ENCODE measurements around the gene DEFB132.

Gene DEFB132

DNA sequence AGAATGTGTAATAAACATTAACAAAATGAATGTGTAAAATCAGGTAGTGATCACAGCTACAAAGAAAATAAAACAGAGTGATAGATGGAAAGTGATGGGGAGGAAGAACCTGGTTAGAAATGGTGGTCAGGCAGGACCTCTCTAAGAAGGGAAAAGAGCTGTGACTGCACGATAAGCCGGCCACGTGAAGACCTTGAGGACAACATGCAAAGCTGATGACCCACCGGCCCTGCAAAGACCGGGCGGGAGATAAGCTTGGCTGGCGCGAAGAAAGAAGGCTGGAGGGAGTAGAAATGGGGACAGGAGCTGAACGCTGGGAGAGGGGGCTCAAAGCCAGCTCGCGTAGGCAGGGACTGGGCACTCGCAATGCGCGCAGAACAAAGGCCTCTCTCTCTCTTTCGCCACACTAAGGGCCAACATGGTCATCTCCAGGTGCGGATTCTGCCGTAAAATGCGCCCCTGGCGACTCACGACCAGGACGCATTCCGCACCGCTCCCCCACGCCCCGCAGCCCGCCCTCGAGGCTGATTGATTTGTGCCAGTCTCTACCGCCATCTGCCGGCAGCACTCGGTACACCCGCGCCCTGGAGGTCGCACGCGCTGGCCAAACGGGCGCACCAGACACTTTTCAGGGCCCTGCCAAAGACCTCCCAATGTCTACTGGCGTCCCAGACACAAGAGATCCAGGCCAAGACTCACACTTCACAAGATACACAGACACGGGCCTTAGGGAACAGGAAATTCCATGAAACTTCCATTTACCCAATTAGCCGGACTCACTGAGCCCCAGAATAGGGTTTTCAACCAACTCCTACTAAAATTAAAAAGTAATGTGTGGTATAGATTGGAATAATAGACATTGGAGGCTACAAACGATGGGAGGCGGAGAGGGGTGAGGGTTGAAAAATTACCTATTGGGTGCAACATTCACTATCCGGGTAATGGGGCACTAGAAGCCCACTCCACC lies 9.4 kb downstream of the DEFB132 start:
- DNase-seq: peak; percentile 66 to 88 (median 84)

DNA sequence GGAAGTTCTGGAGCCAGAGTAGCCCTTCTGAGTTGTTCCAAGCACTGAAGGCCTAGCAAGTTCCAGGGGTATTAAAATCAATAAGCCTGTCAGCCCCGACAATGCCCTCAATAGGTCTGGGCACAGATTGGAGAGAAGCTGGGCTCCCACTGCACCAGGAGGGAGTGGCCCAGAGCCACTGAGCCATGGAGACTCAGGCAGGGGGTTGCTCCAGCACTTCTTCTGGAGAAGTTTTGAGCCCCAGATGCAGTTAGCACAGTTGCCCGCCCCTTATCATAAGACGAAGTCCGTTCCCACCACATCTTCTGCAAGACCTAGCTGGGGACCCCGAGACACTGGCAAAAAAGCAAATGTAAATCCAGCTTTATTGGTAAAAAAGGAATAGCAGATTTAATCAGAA lies 13.0 kb downstream of the DEFB132 start:
- no peak for DNase-seq

DNA sequence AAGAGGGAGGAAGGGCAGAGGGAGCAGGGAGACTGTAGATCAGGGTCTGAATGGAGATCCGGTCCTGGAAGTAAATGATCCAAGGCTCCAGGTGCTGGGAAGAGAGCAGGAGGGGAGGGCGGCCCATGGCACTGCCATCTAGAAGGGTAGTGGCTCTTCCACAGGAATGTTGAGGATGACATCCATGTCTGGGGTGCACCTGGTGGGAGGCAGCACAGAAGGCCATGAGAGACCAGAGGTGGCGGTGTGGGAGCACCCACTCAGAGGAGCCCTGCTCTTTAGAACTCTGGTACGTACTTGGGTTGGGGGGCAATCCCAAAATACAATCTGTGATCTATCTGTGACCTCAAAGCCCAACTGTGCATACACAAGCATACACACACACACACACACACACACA lies 13.5 kb downstream of the DEFB132 start:
- no peak for DNase-seq

DNA sequence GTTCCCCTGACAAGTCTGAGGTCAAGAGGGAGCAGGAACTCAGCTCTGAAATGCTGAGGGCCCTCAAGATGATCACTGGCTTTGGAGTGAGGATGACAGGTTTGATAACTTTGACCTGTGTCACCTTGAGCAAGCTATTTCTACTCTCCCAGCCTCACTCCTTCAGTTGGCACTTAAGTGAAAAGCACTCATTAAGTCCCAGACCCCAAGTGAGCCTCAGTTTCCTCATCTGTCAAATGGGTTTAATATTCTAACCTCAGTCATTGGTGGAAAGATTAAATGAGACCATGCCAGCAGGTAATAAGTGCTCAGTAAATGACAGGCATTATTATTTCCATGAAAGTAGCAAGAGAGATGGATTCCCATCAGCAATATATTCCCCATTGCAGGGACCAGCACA lies 14.0 kb downstream of the DEFB132 start:
- DNase-seq: no peak

DNA sequence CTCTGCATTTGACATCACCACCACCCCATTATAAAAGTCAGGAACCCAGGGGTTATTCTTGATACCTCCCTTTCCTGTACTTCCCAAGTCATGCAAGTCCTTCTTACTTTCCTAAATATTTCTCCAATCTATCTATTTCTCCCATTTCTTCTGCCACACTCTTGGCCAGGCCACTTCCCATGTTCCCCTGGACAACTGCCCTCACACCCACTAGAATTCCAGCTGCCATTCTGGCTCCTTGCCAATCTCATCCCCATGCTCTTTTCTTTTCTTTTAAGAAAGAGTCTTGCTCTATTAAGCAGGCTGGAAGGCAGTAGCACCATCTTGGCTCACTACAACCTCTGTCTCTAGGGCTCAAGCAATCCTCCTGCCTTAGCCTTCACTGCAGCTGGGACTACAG lies 15.2 kb downstream of the DEFB132 start:
- DNase-seq: no peak

DNA sequence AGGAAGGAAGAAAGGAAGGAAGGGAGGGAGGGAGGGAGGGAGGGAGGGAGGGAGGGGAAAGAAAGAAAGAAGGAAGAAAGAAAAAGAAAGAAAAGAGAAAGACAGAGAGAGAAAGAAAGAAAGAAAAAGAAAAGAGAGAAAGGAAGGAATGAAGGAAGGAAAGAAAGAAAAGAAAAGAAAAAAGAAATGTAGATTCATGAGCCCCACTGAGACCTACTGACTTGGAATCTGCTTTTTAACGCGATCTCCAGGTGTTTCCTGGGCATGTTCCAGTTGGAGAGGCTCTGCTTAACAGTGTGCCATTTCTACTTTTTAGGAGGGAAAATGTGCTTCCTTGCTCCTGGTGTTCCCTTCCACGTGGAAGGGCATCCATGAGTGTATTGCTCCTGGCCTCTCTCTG lies 16.4 kb downstream of the DEFB132 start:
- DNase-seq: no peak

DNA sequence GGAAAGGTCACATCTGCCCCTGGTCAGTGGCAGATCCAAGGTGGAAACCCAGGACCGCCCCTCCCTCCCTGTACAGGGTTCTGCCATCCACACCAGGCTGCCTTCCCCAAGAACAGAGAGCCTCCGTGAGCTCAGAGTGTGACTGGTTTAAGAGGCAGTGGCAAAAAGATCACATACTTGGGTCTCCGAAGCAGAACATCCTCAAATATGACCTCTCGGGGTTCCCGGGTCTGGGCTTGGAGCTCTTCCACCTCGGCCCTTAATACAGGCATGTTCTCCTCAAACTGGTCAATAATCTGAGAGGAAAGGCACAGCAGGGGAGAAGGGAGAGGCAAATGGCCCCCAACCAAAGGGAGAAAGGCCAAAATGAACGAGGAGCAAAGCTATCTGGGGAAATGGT lies 18.3 kb downstream of the DEFB132 start:
- DNase-seq: no peak

DNA sequence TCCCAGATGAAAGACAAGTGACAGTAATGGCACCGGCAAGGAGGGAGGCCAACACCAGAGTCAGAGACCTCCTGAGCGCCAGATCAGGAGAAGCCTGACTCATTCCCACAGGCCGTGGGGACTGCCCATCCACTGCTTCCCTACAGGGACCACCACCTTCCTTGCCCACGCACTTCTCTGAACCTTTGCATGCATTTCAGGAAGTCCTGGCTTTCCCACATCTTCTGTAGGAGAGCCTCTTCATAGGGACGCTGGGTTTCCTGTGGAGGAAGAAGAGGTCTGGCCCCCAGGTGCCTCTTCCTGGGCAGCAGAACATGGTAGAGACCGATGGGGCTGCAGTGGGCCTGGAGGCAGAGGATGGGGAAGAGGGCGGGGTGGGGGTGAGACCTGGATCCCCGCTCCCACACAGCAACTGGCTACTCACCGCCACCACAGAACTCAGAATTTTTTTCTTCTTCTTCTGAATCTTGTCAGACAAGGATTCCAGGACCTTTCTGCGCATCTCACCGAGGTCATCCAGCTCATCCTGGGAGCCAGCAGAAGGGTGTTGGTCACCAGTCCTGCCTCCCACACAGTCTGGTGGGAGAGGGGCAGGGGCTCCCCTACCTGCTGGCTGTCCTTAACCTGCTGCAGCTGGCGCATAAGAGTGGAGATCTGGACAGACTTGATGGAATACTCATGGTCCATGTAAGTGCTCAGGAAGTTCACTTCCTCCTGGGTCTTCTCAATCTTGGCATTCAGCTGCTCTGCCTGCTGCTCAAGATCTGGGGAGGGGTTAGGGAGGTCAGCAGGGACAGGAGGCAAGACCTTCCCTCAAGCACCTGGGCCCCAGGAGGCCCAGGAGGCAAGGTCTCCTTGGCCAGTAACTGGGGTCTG lies 19.3 kb downstream of the DEFB132 start:
- no peak for DNase-seq

DNA sequence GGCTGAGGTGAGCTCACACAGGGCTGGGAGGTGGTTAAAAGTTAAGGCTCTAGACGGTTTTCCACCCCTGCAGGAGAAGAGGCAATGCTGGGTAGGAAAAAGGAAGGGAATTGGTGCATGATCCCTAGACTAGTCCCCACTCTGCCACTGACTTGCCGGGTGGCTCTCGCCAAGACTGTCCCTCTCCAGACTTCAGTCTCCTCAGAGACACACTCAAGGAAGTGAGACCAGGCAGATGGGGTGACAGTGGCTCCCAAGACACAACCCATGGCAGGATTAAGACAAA lies 19.9 kb downstream of the DEFB132 start:
- DNase-seq: no peak

DNA sequence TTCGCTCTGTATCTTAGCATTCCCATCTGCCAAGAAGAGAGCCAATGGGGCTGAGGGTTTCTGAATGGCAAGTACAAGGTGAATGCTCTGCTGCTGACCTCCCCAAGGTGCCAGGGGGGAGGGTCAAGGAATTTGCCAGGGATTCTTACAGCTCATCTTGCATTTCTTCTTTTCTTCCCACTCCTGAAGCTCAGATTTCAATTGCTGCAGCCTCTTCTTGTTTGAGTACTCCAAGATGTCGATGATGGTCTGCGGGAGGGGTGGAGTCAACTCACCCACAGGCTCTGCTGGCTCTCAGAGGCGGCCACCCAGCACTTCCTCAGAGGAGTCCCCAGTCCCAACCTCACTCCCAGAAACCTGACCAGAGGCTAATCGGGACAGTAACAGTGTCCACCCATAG lies 20.7 kb downstream of the DEFB132 start:
- DNase-seq: no peak

DNA sequence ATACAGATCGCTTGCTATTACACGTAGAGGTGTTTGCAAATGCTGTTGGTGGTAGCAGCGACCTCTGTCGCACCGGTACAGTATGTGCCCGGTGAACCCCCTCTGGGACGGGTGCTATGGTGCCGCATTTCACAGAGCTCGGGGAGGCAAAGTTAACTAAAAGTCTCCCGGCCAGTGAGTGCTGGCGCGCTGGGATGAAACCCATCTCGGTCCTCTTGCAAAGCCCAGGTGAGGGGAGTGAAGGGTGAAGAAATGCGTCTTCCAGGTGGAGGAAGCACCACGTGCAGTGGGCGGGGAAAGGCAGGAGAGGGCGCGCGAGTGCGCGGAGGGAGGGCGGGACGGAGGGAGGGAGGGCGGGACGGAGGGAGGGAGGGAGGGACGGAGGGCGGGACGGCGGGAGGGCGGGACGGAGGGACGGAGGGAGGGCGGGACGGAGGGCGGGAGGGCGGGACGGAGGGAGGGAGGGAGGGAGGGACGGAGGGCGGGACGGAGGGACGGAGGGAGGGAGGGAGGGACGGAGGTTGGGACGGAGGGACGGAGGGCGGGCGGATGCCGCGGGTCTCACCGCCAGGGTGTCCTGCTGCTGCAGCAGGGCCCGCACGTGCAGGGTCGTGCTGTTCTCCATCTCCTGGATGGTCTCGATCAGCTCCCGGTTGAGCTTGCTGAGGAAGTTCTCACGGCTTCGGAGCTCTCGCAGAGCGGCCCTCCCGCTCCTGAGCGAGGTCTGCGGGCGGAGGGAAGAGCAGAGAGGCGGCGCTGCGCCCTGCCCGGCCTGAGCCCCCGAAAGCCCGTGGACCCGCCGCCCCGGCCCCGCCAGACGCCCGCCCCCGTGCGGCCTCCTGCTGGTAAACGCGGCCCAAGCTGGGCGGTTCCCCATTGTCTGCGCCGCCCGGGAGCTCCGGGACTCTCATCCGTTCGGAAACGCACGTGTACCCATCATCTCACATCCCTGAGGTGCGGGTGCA lies 21.4 kb downstream of the DEFB132 start:
- no peak for DNase-seq

DNA sequence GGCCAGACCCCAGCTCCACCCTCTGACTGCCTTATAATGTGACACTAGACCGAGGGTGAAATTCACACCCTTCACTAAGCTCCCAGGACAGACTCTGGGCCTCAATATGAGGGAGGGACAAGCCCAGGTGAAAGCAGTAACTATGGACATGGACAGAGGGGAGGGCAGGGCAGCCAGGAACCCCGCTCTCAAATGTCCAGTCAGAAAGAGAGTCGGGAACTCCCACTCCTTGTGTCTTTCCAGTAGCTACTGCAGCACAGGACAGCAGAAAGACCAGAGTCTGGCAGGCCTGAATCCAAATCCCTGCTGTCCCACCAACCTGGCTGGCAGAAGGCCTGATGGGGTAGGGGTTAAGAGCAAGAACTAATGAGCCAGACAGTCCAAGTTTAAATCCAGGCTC lies 26.6 kb downstream of the DEFB132 start:
- DNase-seq: no peak

DNA sequence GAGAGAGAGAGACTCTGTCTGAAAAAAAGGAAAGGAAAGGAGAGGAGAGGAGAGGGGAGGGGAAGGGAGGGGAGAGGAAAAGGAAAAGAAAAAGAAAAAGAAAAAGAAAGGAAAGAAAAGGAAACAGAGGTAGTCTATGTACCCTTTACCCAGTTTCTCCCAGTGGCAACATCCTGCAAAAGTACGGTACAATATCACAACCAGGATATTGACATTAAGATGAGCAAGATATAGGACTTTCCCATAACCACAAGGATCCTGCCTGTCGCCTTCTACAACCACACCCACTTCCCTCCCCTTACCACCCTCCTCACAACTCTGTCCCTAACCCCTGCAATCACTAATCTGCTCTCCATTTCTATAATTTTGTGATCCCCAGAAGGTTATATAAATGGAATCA lies 29.0 kb downstream of the DEFB132 start:
- no peak for DNase-seq

DNA sequence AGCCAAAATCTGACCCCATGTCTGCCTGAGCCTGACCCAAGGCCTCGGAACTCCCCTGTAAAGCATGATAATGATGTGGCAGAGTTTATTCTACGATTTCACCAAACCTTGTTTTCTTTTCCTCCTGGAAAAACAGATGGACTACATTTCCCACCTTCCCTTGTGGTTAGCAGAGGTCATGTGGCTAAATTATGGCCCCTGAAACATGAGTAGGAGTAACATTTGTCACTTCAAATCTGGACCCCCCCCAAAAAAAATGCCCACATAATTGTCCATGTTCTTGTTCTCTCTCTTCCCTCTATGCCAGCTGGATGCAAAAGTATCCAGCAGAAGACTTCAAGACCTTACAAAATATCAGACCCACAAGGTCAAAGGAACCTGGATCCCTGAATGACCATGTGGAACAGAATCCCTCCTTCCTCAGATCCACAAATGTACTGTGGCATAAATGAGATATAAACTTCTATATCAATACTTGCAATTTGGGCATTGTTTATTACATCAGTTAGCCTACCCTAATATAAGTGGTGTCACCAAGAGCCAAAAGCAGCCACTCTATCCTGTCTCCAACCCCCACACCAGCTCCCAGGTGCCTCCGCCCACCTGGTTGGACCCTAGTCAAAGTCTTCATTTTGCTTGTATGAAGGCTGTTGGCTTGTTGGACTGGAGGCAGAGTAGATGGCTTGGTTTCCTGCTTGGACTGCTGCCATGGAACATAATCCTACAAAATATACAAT lies 31.6 kb downstream of the DEFB132 start:
- no peak for DNase-seq

DNA sequence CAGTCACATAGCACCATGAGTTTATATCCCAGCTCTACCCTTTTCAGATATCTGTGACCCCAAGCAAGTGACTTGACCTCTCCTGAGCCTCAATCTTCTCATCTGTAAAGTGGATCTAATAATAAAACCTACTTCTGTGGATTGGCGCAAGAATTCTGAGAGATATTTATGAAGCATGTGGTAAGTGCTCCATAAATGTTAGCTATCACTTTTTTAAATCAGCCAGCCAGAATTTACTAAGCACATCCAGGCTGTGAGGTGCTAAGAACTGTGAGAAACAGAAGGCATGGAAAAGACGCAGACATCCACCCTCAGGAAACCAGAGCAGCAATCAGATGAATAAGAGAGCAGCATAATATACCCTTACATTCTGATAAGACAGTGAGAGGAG lies 32.2 kb downstream of the DEFB132 start:
- no peak for DNase-seq

DNA sequence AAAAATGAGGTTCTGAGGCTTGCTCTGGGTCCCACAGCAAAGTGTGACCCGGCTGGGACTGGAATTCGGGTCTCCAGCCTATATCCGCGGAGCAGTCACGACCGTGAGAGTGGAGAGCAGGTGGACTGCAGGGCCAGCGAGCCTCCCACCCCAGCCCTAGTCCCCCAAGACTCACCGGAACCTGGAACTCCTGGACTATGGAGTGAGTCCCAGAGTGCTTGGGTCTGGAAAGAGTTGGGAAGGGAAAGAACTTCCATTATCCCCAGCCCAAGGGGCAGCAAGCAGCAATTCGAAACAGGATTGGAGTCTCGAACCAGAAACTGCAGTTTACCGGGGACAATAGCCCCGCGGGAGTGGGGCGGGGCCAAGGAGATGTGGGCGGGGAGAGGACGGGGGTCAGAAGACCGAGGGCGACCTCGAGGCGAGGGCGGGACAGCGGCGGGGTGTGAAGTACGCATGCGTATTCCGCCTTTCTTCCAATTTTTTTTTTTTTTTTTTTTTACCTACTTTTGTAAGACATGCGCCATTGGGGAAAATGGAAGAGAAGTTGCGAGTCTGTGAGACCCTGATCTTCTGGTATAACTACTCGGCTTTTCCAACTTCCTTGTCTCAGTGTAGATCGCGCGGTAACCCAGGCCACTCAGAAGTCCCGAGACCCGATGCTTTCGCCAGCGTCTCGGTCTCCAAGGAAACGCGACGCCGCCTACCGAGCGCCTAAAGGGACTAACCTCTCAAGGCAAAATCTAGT lies 32.7 kb downstream of the DEFB132 start, which contains the start of gene C20orf96:
Gene C20orf96 (minus strand): TSS at position 667 of the 748 bp plus-strand sequence. CDS start 140 bp downstream, at position 527.
- DNase-seq: peak; percentile 66 to 82 (median 75)

DNA sequence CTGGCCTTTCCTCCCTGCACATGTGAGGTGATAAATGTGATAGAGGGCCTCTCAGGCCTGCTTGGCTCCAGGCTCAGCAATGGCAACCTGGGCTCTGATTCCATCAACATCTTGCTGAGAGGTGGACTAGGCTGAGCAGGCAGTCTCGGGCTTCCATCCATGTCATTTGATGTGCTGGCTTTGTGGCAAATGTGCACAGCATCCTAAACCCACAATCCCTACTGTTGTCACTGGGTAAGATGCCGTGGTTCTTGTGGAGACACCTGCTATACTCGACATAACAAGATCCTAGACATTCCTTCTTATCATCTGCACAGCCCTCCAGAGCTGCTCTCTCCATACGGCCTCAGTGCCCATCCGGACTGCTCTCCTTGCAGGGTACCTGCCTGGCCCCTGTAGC lies 37.1 kb downstream of the DEFB132 start:
- no peak for DNase-seq

DNA sequence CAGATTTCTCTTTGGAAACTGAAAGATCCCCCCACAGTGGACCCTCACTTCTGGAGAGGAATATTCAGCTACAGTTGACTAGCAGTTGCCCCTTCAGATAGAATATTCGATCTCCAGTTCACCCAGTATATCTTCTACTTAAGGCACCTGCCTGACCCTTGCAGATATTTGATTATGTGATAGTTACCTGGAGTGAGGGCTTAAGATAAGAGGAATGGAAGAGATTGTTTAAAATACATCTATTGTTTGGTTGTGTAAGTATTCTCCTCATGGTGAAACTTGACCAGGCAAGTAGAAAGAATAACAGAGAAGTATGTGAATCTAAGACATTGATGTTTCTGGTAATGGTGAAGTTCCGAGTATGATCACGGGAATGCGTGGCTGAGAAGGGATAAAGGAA lies 38.3 kb downstream of the DEFB132 start:
- no peak for DNase-seq

DNA sequence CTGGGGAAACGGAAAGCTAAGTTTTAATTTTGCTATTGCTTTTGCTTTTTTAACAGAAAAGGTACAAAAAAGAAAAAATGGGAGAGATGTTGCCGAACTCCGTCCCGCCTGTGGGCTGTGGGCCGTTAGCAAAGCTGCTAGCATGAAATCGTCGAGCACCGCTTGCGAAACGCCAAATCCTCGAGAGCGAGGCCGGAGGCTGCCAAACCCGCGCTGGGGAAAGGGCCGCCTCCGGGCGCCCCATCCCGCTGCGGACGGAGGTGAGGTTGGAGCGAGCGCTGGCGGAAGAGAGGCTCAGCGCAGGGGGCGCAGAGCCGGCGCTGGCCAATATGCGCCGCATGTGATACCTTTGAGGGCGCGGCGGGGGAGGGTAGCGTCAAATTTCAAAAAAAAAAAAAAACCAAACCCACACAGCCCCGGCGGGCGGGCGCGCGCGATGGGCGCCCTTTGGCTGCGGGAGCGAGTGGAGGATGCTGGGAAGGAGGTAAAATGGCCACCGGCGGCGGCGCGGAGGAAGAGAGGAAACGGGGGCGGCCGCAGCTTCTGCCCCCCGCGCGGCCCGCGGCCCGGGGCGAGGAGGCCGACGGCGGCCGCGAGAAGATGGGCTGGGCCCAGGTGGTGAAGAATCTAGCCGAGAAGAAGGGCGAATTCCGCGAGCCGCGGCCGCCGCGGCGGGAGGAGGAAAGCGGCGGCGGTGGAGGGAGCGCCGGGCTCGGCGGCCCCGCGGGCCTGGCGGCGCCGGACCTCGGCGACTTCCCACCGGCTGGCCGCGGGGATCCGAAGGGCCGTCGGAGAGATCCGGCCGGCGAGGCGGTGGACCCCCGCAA lies 39.8 kb downstream of the DEFB132 start, which contains the start of gene ZCCHC3:
Gene ZCCHC3 (plus strand): TSS at position 473 of the 827 bp plus-strand sequence. CDS start 17 bp downstream, at position 490.
- DNase-seq: peak; percentile 68 to 88 (median 80)
